HG03103 (cell line): ENCODE results near the gene MIOS.
"Not testable (repeated sequence)": the region's sequence is repeated elsewhere in the genome, so short reads cannot be mapped to it uniquely, and the experiment has no call there.

Experiments used
- ATAC-seq: cut with Tn5 transposase; IDR thresholded peaks from one replicate; pipeline ENCODE4 v1.9.1; 2021; ENCODE audit warnings: low read depth; ENCODE audit not compliant: unreplicated experiment

The MIOS gene

GRCh38 chr7:7640221-7641128 lies 73.8 kb downstream of the MIOS start, which contains the start of gene UMAD1:
Gene UMAD1, plus strand, starts transcription at chr7:7640752. Its CDS starts 32,620 bp downstream, at chr7:7673372.
- ATAC-seq: peak; percentile 96

- ATAC-seq: peak; percentile 9
These were observed 74.5 kb downstream of the MIOS start for GRCh38 chr7:7641129-7641663.

GRCh38 chr7:7642081-7642480 lies 75.4 kb downstream of the MIOS start:
- no peak for ATAC-seq

GRCh38 chr7:7647495-7648036 lies 80.9 kb downstream of the MIOS start:
- ATAC-seq: no peak

GRCh38 chr7:7650682-7651206 lies 84.1 kb downstream of the MIOS start:
- ATAC-seq: no peak

GRCh38 chr7:7651479-7651878 lies 84.8 kb downstream of the MIOS start:
- no peak for ATAC-seq

- ATAC-seq: no peak
These were observed 86.3 kb downstream of the MIOS start for GRCh38 chr7:7652798-7653540.

GRCh38 chr7:7653593-7654187 lies 87.0 kb downstream of the MIOS start:
- no peak for ATAC-seq

- ATAC-seq: no peak
These were observed 88.5 kb downstream of the MIOS start for GRCh38 chr7:7654964-7655715.

GRCh38 chr7:7656459-7656858 lies 89.8 kb downstream of the MIOS start:
- ATAC-seq: not testable (repeated sequence)
